Measurements from ENCODE around the gene CAMKMT.

GRCh38 chr2:44682459-44682858 lies 320.7 kb downstream of the CAMKMT start:
- TF ChIP-seq CTCF (IDR thresholded peaks at IDR 0.05) (no peak), POLR2A (IDR thresholded peaks at IDR 0.05) (no peak)
